ENCODE data around the gene SZT2.
"Not testable (repeated sequence)": the region's sequence is repeated elsewhere in the genome, so short reads cannot be mapped to it uniquely, and the experiment has no call there.

GRCh38 chr1:43400441-43400840 lies 10.7 kb downstream of the SZT2 start:
- TF ChIP-seq CTCF (IDR thresholded peaks at IDR 0.05; ENCODE audit: low read depth, low read length); EZH2phosphoT487 (IDR thresholded peaks at IDR 0.05; ENCODE audit: low read depth): not testable (repeated sequence)

Data from OCI-LY3 (cell line).